KBM-7 (cell line): ENCODE data around the gene KLHL22.
"Not testable (repeated sequence)": the region's sequence is repeated elsewhere in the genome, so short reads cannot be mapped to it uniquely, and the experiment has no call there.

Experiments used
- DNase-seq: peaks from one replicate; pipeline ENCODE4 v3.0.0-alpha.2; 2015
- in situ Hi-C: fragments of 300-500 bp; cut with MboI; formaldehyde crosslinking; loops from 2 replicates; pipeline ENCODE4 v1.14.3; 2020; ENCODE audit warnings: low sequenced_read_pairs, low pct_unique_long_range_greater_than_20kb, mixed read lengths

Gene KLHL22

GRCh38 chr22:20414450-20414849 is 81.1 kb downstream of the KLHL22 start:
- in situ Hi-C loops: loop anchor here (25.0 kb wide), 1 partner anchor 348 kb away; the partner anchor contains the start of gene SERPIND1

GRCh38 chr22:20414059-20414440 is 81.5 kb downstream of the KLHL22 start:
- in situ Hi-C loops: loop anchor here (25.0 kb wide), 1 partner anchor 348 kb away; the partner anchor contains the start of gene SERPIND1
- DNase-seq: no peak

More at GRCh38 chr22:20414450-20414849, 81.1 kb downstream of the KLHL22 start:
- DNase-seq: no peak

- DNase-seq: no peak
- in situ Hi-C loops: loop anchor here (25.0 kb wide), 1 partner anchor 349 kb away; the partner anchor contains the start of gene SERPIND1
These were observed 82.2 kb downstream of the KLHL22 start for GRCh38 chr22:20413217-20414058.

- in situ Hi-C loops: loop anchor here (25.0 kb wide), 1 partner anchor 350 kb away; the partner anchor contains the start of gene SERPIND1
- DNase-seq: no peak
These were observed 83.0 kb downstream of the KLHL22 start for GRCh38 chr22:20412474-20413216.

GRCh38 chr22:20409385-20409784 is 86.2 kb downstream of the KLHL22 start:
- DNase-seq: not testable (repeated sequence)
- in situ Hi-C loops: loop anchor here (25.0 kb wide), 1 partner anchor 353 kb away; the partner anchor contains the start of gene SERPIND1

- in situ Hi-C loops: loop anchor here (25.0 kb wide), 1 partner anchor 353 kb away; the partner anchor contains the start of gene SERPIND1
- DNase-seq: no peak
These were observed 86.7 kb downstream of the KLHL22 start for GRCh38 chr22:20408891-20409290.

GRCh38 chr22:20407829-20408228 is 87.8 kb downstream of the KLHL22 start:
- DNase-seq: no peak
- in situ Hi-C loops: loop anchor here (25.0 kb wide), 1 partner anchor 354 kb away; the partner anchor contains the start of gene SERPIND1

GRCh38 chr22:20406686-20407408 is 88.7 kb downstream of the KLHL22 start:
- in situ Hi-C loops: loop anchor here (25.0 kb wide), 1 partner anchor 355 kb away; the partner anchor contains the start of gene SERPIND1
- no peak for DNase-seq

GRCh38 chr22:20405931-20406685 is 89.5 kb downstream of the KLHL22 start:
- DNase-seq: no peak
- in situ Hi-C loops: loop anchor here (25.0 kb wide), 1 partner anchor 356 kb away; the partner anchor contains the start of gene SERPIND1

GRCh38 chr22:20405291-20405930 is 90.2 kb downstream of the KLHL22 start:
- in situ Hi-C loops: loop anchor here (25.0 kb wide), 1 partner anchor 357 kb away; the partner anchor contains the start of gene SERPIND1

GRCh38 chr22:20404881-20405280 is 90.7 kb downstream of the KLHL22 start:
- in situ Hi-C loops: loop anchor here (25.0 kb wide), 1 partner anchor 357 kb away; the partner anchor contains the start of gene SERPIND1
- no peak for DNase-seq

More at GRCh38 chr22:20405291-20405930, 90.2 kb downstream of the KLHL22 start:
- DNase-seq: no peak

GRCh38 chr22:20403779-20404140 is 91.8 kb downstream of the KLHL22 start:
- in situ Hi-C loops: loop anchor here (25.0 kb wide), 1 partner anchor 359 kb away; the partner anchor contains the start of gene SERPIND1
- DNase-seq: no peak

- in situ Hi-C loops: loop anchor here (25.0 kb wide), 1 partner anchor 359 kb away; the partner anchor contains the start of gene SERPIND1
- DNase-seq: no peak
These were observed 92.4 kb downstream of the KLHL22 start for GRCh38 chr22:20402960-20403778.

GRCh38 chr22:20401376-20402014 is 94.1 kb downstream of the KLHL22 start:
- in situ Hi-C loops: loop anchor here (25.0 kb wide), 1 partner anchor 361 kb away; the partner anchor contains the start of gene SERPIND1
- no peak for DNase-seq

- in situ Hi-C loops: loop anchor here (25.0 kb wide), 1 partner anchor 362 kb away; the partner anchor contains the start of gene SERPIND1
- DNase-seq: no peak
These were observed 94.8 kb downstream of the KLHL22 start for GRCh38 chr22:20400606-20401375.
